H1 (cell line): ENCODE results near the gene FAM107A. TPM values are rescaled to one million over a fixed set of nuclear protein-coding genes. Genes with fewer than 3 reads are reported as not detected.

Experiments used
- CTCF ChIA-PET: fragments of 300-600 bp; sonication (Branson Sonifier 250); formaldehyde crosslinking; loops from one replicate; lab custom pipeline; 2021; ENCODE audit not compliant: partially characterized antibody; lab: Charles Lee
- POLR2A ChIA-PET: fragments of 300-600 bp; sonication (Branson Sonifier 250); formaldehyde crosslinking; loops from one replicate; lab custom pipeline; 2021; ENCODE audit warnings: inconsistent platforms; ENCODE audit not compliant: partially characterized antibody; lab: Charles Lee
- DNase-seq, 2 experiments: peaks; one replicate each; pipeline versions ENCODE4 v3.0.0 to v3.0.0-alpha.2; 2010 to 2022; ENCODE audit warnings: low spot score in 2 of 2, low read depth in 1 of 2, mixed read lengths in 1 of 2
- FAIRE-seq: peaks from 2 replicates; lab custom pipeline; 2011; peaks lifted over from hg19 to GRCh38; lab: Jason Lieb, UNC
- H2AFZ ChIP-seq: 2 replicates; pipeline ENCODE4 v1.8.1; 2012; ENCODE audit warnings: low read length, inconsistent platforms
- H2AK5ac ChIP-seq: 2 replicates; pipeline ENCODE4 v1.6.1; 2013; ENCODE audit warnings: low read depth, low read length
- H2BK120ac ChIP-seq: replicated peaks from 2 replicates; pipeline ENCODE3; 2013; ENCODE audit warnings: low read depth, low read length, inconsistent platforms
- H2BK12ac ChIP-seq: 2 replicates; pipeline ENCODE4 v1.6.1; 2013; ENCODE audit warnings: low read depth, low read length
- H2BK15ac ChIP-seq: 2 replicates; pipeline ENCODE4 v1.6.1; 2013; ENCODE audit warnings: low read length
- H2BK20ac ChIP-seq: 2 replicates; pipeline ENCODE4 v1.6.1; 2013; ENCODE audit warnings: low read length
- H2BK5ac ChIP-seq: 2 replicates; pipeline ENCODE4 v1.6.1; 2013; ENCODE audit warnings: low read depth, low read length
- H3K14ac ChIP-seq: 2 replicates; pipeline ENCODE4 v1.6.1; 2013; ENCODE audit warnings: inconsistent platforms; ENCODE audit not compliant: insufficient read length
- H3K18ac ChIP-seq: 2 replicates; pipeline ENCODE4 v1.6.1; 2013; ENCODE audit warnings: low read length; ENCODE audit errors: extremely low read depth
- H3K23ac ChIP-seq: 2 replicates; pipeline ENCODE4 v1.6.1; 2013; ENCODE audit warnings: inconsistent platforms; ENCODE audit not compliant: insufficient read length
- H3K23me2 ChIP-seq: 2 replicates; pipeline ENCODE4 v1.6.1; 2013; ENCODE audit warnings: low read depth, low read length
- H3K27ac ChIP-seq: 2 replicates; pipeline ENCODE4 v1.6.1; 2011; ENCODE audit warnings: low read depth, low read length, inconsistent platforms
- H3K27me3 ChIP-seq, 4 experiments: replicated peaks in 1 of 4; 1 replicate in 1 of 4; 2 replicates in 3 of 4; pipeline versions ENCODE4 v1.6.1 to v1.8.1; 2011 to 2013; ENCODE audit warnings: low read length in 3 of 4, mild to moderate bottlenecking in 3 of 4, inconsistent platforms in 2 of 4, mixed read lengths in 2 of 4, moderate library complexity in 1 of 4; ENCODE audit not compliant: control insufficient read depth in 3 of 4, insufficient read depth in 3 of 4; ENCODE audit errors: extremely low read depth in 1 of 4
- H3K36me3 ChIP-seq, 4 experiments: 2 replicates each; pipeline versions ENCODE4 v1.6.1 to v1.8.1; 2011 to 2013; ENCODE audit warnings: mild to moderate bottlenecking in 4 of 4, low read length in 3 of 4, moderate library complexity in 2 of 4, control low read depth in 1 of 4, inconsistent platforms in 1 of 4; ENCODE audit not compliant: insufficient read depth in 4 of 4, control insufficient read depth in 2 of 4
- H3K4ac ChIP-seq: replicated peaks from 2 replicates; pipeline ENCODE3; 2013; ENCODE audit warnings: low read length, low read depth, mixed read lengths, inconsistent platforms; ENCODE audit not compliant: insufficient read length
- H3K4me1 ChIP-seq, 4 experiments: replicated peaks in 1 of 4; 1 replicate in 1 of 4; 2 replicates in 3 of 4; pipeline versions ENCODE4 v1.6.1 to v1.8.1; 2011 to 2013; ENCODE audit warnings: low read length in 3 of 4, inconsistent platforms in 2 of 4, mixed read lengths in 1 of 4; ENCODE audit not compliant: insufficient read depth in 4 of 4, control insufficient read depth in 3 of 4
- H3K4me2 ChIP-seq, 2 experiments: 2 replicates each; pipeline versions ENCODE4 v1.6.1 to v1.8.1; 2011 to 2013; ENCODE audit warnings: low read depth in 2 of 2, low read length in 2 of 2, control low read depth in 1 of 2, inconsistent platforms in 1 of 2, mild to moderate bottlenecking in 1 of 2; ENCODE audit not compliant: insufficient read depth in 1 of 2
- H3K4me3 ChIP-seq, 4 experiments: fragments of 200-600, 300-600 bp in 1 of 4; sonication (generic), shearing (Covaris generic), sonication (Bioruptor Twin) in 1 of 4; 2 replicates each; pipeline versions ENCODE4 v1.5.1 to v1.8.1; 2011 to 2016; ENCODE audit warnings: low read length in 4 of 4, low read depth in 3 of 4, control low read depth in 2 of 4, inconsistent platforms in 2 of 4, mild to moderate bottlenecking in 2 of 4, mixed read lengths in 1 of 4, moderate library complexity in 1 of 4; ENCODE audit not compliant: insufficient read depth in 2 of 4; ENCODE audit errors: extremely low read depth in 1 of 4
- H3K56ac ChIP-seq: replicated peaks from 2 replicates; pipeline ENCODE3; 2013; ENCODE audit warnings: low read depth, mild to moderate bottlenecking, mixed read lengths, low read length, inconsistent platforms; ENCODE audit not compliant: insufficient read length
- H3K79me1 ChIP-seq: 2 replicates; pipeline ENCODE4 v1.6.1; 2013; ENCODE audit warnings: low read depth, low read length, control low read depth
- H3K79me2 ChIP-seq, 2 experiments: 2 replicates each; pipeline versions ENCODE4 v1.6.1 to v1.8.1; 2012 to 2013; ENCODE audit warnings: low read length in 2 of 2, mild to moderate bottlenecking in 2 of 2, inconsistent platforms in 1 of 2; ENCODE audit not compliant: insufficient read depth in 2 of 2, control insufficient read depth in 1 of 2
- H3K9ac ChIP-seq, 4 experiments: replicated peaks in 1 of 4; 1 replicate in 1 of 4; 2 replicates in 3 of 4; pipeline versions ENCODE4 v1.6.1 to v1.8.1; 2011 to 2013; ENCODE audit warnings: low read depth in 3 of 4, low read length in 3 of 4, control low read depth in 2 of 4, mild to moderate bottlenecking in 2 of 4, moderate library complexity in 2 of 4, inconsistent platforms in 1 of 4; ENCODE audit errors: extremely low read depth in 1 of 4
- H3K9me3 ChIP-seq, 2 experiments: 2 replicates each; pipeline versions ENCODE4 v1.6.1 to v1.8.1; 2012 to 2013; ENCODE audit warnings: mild to moderate bottlenecking in 2 of 2, moderate library complexity in 2 of 2, control low read depth in 1 of 2, inconsistent platforms in 1 of 2, low read depth in 1 of 2, low read length in 1 of 2, mixed read lengths in 1 of 2; ENCODE audit not compliant: insufficient read depth in 2 of 2
- H4K20me1 ChIP-seq, 2 experiments: replicated peaks in 1 of 2; 2 replicates each; pipeline versions ENCODE3 to v1.8.1; 2011 to 2013; ENCODE audit warnings: inconsistent platforms in 2 of 2, low read length in 2 of 2, mild to moderate bottlenecking in 1 of 2; ENCODE audit not compliant: insufficient read depth in 2 of 2, control insufficient read depth in 1 of 2
- H4K5ac ChIP-seq: 2 replicates; pipeline ENCODE4 v1.6.1; 2013; ENCODE audit warnings: low read length, low read depth, mixed read lengths, inconsistent platforms; ENCODE audit not compliant: insufficient read length
- H4K8ac ChIP-seq: 2 replicates; pipeline ENCODE4 v1.8.0; 2013; ENCODE audit warnings: mild to moderate bottlenecking, moderate library complexity, low read length, inconsistent platforms; ENCODE audit not compliant: insufficient read depth; ENCODE audit errors: extremely low read depth
- H4K91ac ChIP-seq: replicated peaks from 2 replicates; pipeline ENCODE3; 2013; ENCODE audit warnings: low read length, mixed read lengths, inconsistent platforms; ENCODE audit not compliant: insufficient read length
- BCL11A ChIP-seq, 2 experiments: IDR thresholded peaks; one replicate each; pipeline ENCODE4 v1.6.1; 2011; ENCODE audit warnings: low read depth in 2 of 2, low read length in 2 of 2, mild to moderate bottlenecking in 2 of 2
- CBX8 ChIP-seq: fragments of 300-800, 300-1000 bp; sonication (generic); IDR thresholded peaks from 2 replicates; pipeline ENCODE4 v1.7.1; 2016; ENCODE audit warnings: low read depth, low read length, borderline replicate concordance
- EZH2 ChIP-seq: fragments of 200-600 bp; sonication (generic); IDR thresholded peaks from 2 replicates; pipeline ENCODE4 v1.7.1; 2012; ENCODE audit warnings: low read depth, mild to moderate bottlenecking, moderate library complexity, low read length, inconsistent platforms; ENCODE audit not compliant: severe bottlenecking
- GABPA ChIP-seq: IDR thresholded peaks from 2 replicates; pipeline ENCODE4 v1.6.1; 2011; ENCODE audit warnings: mild to moderate bottlenecking, low read length, moderate library complexity, borderline replicate concordance; ENCODE audit not compliant: insufficient read depth
- GTF2F1 ChIP-seq: IDR thresholded peaks from 2 replicates; pipeline ENCODE4 v1.6.1; 2012; ENCODE audit warnings: low read depth, low read length, improper control_type of control experiment, borderline replicate concordance
- RFX5 ChIP-seq: IDR thresholded peaks from 2 replicates; pipeline ENCODE4 v1.6.1; 2011; ENCODE audit warnings: low read depth, low read length, improper control_type of control experiment, borderline replicate concordance
- YY1 ChIP-seq: IDR thresholded peaks from 2 replicates; pipeline ENCODE4 v1.6.1; 2011; ENCODE audit warnings: low read depth, mild to moderate bottlenecking, low read length
- WGBS, 2 experiments: shearing (Covaris generic) in 1 of 2; methylation state at CpG; one replicate each; pipeline versions ENCODE4 v1.1.6 to v1.1.7; 2013 to 2015; ENCODE audit warnings: low lambda C conversion rate in 2 of 2, mixed read lengths in 2 of 2, inconsistent platforms in 1 of 2, low coverage in 1 of 2, missing lambda C conversion rate in 1 of 2; ENCODE audit not compliant: insufficient replicate concordance in 2 of 2, insufficient coverage in 1 of 2, insufficient read length in 1 of 2; ENCODE audit errors: extremely low coverage in 1 of 2, missing lambda C conversion rate in 1 of 2; 5-methylcytosine and 5-hydroxymethylcytosine counted together
- polyA plus RNA-seq, 7 experiments: library from polyadenylated mRNA; depleted of rRNA in 3 of 7; stranded (reverse) in 5 of 7; unstranded in 2 of 7; fragments of >200 nt in 5 of 7; fragments of 200-250 nt in 2 of 7; gene quantifications; 1 replicate in 5 of 7; 2 replicates in 1 of 7; 4 replicates in 1 of 7; pipeline versions ENCODE4 v1.2.1 to v1.2.3, GENCODE V29; 2011 to 2013; ENCODE audit warnings: missing spikeins in 2 of 7, mixed read lengths in 2 of 7
- total RNA-seq: library from RNA; stranded (reverse); fragmentation: NEBNext Ultra II Directional; extraction: Animal tissue kit (Norgen Biotek cat#: 25700); gene quantifications from 2 replicates; pipeline ENCODE4 v1.2.1, GENCODE V29; 2021

FAM107A gene
- total and polyA plus RNA-seq, 2 of the 8 experiments (the other 6 are each of a cell fraction or from before 2014, with no cell fraction given): 0.51 to 0.65 TPM

- Histone ChIP-seq H3K56ac (no peak overlapping the region), H3K4me3 (no peak overlapping the region), H3K18ac (no peak overlapping the region), H3K9ac (no peak overlapping the region), H2AFZ (no peak overlapping the region), H3K79me1 (no peaks in the 10 kb centered on the region), H2BK12ac (no peak overlapping the region), H3K4me1 (peaks cover 0 to 5% (median 2%) of the 10 kb centered on the region in 4 experiments; a peak in 4 of 7 replicates), H2BK15ac (no peak overlapping the region), H4K8ac (no peak overlapping the region), H3K4ac (no peak overlapping the region), H3K36me3 (no peaks in the 10 kb centered on the region), H2AK5ac (no peak overlapping the region), H3K14ac (no peak overlapping the region), H3K27ac (no peak overlapping the region), H4K20me1 (no peaks in the 10 kb centered on the region), H3K27me3 (no peaks in the 10 kb centered on the region), H2BK20ac (no peak overlapping the region), H3K23ac (no peak overlapping the region), H3K23me2 (no peaks in the 10 kb centered on the region), H2BK5ac (no peak overlapping the region), H4K5ac (no peak overlapping the region), H3K4me2 (no peak overlapping the region), H3K79me2 (no peaks in the 10 kb centered on the region), H2BK120ac (no peak overlapping the region), H4K91ac (no peak overlapping the region), H3K9me3 (peaks cover 0 to 5% of the 10 kb centered on the region in 2 experiments; a peak in 2 of 4 replicates)
- ChIA-PET POLR2A (no interaction called here), CTCF (interaction anchor here (40.0 kb wide), 1 partner anchor 84 kb away, joined by 994 read pairs; no protein-coding TSS in a partner anchor)
- DNase-seq: no peak
- TF ChIP-seq BCL11A (IDR thresholded peaks at IDR 0.05; ENCODE audit: low read depth in 2 of 2, low read length in 2 of 2) (no peak), GTF2F1 (no peak), RFX5 (no peak), GABPA (no peak), EZH2 (no peak), CBX8 (no peak), YY1 (no peak)
- 78% methylated on average over 1 of the region's 1 CpG; no CpG with 5 or more reads in 1 of the 2 experiments for WGBS, 2 experiments
- FAIRE-seq: no peak
Measured at GRCh38 chr3:58553003-58553402, 24.2 kb downstream of the FAM107A start.
